MM.1S (cell line): ENCODE measurements around the gene ANKLE1.

Experiments used
- CTCF ChIP-seq: fragments of 300-600 bp; sonication (generic); IDR thresholded peaks from 2 replicates; pipeline ENCODE4 v1.5.1; 2016; ENCODE audit warnings: antibody characterized with exemption, low read length, mixed read lengths
- EZH2 ChIP-seq: fragments of 300-600 bp; sonication (generic); optimal IDR thresholded peaks from 2 replicates; pipeline ENCODE3; 2017; ENCODE audit warnings: low read depth, mild to moderate bottlenecking, antibody characterized with exemption, low read length, mixed read lengths

DNA sequence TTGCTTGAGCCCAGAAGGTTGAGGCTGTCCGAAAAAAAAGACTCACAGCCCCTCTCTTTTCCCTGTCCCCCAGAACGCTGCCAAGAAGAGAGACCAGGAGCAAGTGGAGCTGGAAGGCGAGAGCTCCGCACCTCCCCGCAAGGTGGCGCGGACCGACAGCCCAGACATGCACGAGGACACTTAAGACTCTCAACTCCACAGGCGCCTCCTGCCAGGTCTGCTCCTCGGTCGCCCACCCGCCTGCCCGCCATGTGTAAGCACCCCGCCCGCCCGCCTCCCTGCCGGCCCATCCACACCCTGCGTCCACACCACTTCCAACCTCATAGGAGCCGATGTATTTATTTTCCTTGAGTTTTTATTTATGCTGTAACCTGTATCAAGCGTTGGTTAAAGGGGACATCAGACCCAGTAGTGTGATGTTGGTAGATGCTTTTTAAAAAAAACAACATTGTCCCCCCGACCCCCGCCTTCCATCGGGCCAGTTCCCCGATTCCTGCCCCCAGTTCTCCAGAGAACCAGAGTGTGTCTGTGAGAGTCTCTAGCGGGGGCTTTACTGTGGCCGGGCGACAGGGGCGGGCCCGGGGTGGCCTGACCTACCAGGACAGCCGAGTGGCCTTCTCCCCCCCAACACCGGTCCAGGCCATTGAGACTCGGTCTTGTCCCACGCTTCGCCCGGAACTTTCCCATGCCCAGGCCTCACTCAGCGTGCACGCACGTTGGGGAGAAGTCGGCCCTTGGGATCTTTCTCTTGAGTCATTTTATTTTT lies 38.0 kb downstream of the ANKLE1 start:
- TF ChIP-seq CTCF, result no peak
- no peak for TF ChIP-seq EZH2
